GM18508 (cell line): ENCODE data around the gene WDFY4.

Experiments used
- ATAC-seq: cut with Tn5 transposase; IDR thresholded peaks from one replicate; pipeline ENCODE4 v1.9.1; 2021; ENCODE audit warnings: moderate number of reproducible peaks; ENCODE audit not compliant: insufficient read depth, unreplicated experiment

The WDFY4 gene

GRCh38 chr10:48951707-48952106 is 267.0 kb downstream of the WDFY4 start:
- ATAC-seq = no peak

DNA sequence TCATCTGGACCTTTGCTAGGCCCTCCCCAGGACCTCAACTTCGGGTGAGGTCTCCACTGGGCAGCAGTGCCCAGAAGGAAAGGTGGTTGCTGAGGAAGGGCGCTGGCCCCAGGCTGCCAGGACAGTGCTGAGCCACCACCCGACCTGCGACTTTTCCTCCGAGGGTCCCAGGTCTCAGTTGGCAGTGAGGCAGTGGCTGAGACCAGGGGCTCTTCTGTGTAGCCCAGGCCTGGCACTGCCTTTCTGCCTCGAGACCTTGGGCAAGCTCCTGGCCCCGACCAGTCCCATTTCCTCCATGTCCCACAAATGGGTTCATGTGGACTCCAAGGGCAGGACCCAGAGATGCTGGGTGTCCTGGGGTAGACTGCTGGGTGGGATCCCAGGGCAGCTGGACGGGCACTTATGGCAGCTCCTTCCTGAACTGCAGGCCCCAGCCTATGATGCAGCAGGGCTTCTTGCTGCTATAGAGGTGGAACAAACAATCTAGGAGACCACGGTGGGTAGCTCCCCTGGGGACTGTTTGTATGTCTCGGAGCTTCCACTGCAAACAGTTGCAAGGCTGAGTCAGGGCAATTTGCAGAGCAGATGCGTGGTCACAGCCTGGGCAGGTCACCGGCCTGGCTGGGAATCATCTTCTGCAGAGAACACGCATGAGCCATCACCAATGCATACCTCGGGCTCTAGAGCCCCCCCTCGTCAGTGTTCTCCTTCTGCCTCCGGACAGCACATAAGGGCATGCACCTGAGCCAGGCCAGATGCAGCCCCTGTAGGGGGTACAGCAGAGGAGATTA is 272.9 kb downstream of the WDFY4 start:
- ATAC-seq = no peak

DNA sequence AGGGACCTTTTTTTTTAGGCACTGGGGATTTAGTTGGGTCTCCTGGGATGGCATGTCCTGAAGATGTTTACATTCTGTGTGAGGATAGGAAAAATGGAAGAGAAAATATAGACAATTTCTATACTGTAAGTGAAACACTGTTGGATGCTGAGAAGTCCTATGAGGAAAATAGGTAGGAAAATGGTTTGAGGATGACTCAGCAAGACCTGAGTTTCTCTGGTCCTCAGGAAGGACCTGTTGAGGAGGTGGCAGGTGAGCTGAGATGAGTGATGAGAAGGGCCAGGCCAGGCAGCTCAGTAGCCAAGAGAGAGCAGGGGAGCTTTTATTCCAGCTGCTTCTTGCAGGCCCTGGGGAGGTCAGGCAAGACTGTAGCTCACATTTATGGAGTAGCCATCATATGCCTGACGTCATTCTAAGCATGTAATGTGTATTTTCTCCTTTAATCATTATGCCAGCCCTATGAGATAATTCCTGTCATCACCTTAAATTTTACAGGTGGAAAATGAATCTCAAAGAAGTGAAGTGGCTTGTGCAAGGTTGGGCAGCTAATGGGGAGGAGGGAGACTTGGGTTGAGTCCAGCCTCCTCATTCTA is 274.0 kb downstream of the WDFY4 start:
- ATAC-seq = no peak

GRCh38 chr10:48964038-48964437 is 279.4 kb downstream of the WDFY4 start:
- ATAC-seq = no peak

DNA sequence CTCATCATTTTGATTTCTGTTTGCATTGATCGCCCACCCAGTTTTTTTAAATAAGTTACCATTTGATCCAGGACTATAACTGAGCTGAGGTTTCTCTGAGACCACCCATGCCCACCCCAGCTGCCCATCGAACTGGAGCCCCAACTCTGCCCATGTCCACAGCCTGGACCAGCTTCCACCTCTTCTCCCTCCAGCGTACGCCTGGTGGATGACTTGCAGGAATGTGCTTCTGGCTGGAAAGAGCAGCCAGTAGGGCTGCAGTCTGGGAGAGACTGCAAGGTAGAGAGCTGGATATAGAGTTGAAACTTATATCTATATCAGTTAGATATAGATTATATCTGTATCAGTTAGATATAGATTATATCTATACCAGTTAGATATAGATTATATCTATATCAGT is 280.8 kb downstream of the WDFY4 start:
- no peak for ATAC-seq

- no peak for ATAC-seq
These were observed 283.4 kb downstream of the WDFY4 start for GRCh38 chr10:48968036-48968435.

- no peak for ATAC-seq
These were observed 285.4 kb downstream of the WDFY4 start for GRCh38 chr10:48970046-48970445.

- ATAC-seq = no peak
These were observed 286.0 kb downstream of the WDFY4 start for GRCh38 chr10:48970654-48971053.

DNA sequence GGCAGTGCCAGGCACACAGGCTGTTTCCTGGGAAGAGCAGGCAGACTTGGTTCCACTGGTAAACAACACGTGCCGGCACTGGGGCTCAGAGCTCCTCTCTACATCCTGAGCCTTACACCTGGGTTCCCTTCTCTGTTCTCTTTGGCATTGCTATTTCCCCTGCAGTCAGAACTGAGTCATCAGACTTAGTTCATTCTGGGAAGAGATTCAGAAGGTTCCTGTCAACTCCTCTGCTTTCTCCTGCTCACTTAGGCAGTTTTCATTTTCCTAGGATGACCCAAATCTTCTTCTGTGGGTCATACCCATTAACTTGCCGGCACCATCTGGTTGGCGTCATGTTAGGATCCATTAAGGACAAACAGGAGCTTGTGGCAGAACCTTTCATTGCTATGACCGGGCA is 288.4 kb downstream of the WDFY4 start:
- ATAC-seq = no peak

DNA sequence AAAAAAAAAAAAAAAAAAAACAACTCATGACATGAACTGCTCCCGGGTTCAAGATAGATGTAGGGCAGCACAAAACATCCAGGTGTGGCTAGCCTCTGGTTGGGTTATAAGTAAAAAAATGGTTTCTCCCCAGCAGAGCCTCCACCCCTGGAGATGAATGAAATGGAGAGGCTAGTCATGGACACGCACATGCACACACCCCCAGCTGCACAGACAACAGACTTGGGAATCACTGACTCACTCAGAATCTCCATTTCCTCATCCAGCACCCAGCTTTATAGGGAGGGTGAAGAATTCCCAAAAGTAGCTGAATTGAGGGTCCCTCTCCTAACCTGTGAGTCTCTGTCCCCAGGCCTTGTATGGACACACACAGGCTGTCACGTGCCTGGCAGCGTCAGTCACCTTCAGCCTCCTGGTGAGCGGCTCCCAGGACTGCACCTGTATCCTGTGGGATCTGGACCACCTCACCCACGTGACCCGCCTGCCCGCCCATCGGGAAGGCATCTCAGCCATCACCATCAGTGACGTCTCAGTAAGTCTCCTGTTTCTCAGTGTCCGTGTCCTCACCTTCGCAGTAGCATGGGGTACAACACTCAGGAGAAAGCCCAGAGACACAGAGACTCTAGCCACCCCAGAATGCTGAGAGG is 290.0 kb downstream of the WDFY4 start:
- ATAC-seq = no peak

GRCh38 chr10:48976196-48976595 is 291.5 kb downstream of the WDFY4 start:
- no peak for ATAC-seq

- no peak for ATAC-seq
These were observed 293.6 kb downstream of the WDFY4 start for GRCh38 chr10:48978318-48978717.

GRCh38 chr10:48981310-48981907 is 296.7 kb downstream of the WDFY4 start:
- ATAC-seq = no peak

GRCh38 chr10:48982584-48982983 is 297.9 kb downstream of the WDFY4 start:
- no peak for ATAC-seq

DNA sequence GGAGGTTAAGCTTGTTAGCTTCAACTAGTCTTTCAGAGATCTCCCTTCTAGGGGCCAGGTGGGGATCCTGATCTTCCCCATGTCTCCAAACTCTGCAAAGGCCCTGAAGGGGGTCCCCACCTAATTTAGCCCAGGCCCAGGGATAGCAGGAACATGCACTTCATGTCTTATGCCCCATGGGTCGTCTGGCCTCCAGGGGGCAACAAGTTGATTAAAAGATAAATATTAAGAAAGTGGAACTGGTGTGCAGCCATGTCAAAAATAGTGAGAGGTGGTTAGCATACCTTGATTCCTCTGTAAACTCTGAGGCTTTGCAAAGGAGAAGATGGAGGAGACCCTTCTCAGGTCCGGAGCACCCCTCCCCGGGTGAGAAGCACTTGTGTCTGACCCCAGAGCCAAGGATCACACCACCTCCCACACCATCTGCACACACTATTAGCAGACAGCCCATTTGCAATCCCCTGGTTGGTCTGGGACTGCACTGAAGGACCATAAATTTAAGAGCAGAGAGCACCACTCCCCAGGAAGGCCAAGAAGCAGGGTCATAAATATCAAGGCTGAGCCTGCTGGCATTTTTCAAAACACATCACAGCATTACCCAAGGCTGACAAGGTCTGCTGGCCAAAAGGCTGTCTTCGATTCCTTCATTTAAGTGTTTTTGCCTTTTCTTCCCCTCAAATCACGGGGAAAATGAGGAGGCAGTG is 299.1 kb downstream of the WDFY4 start:
- no peak for ATAC-seq

GRCh38 chr10:48985621-48986158 is 301.0 kb downstream of the WDFY4 start:
- no peak for ATAC-seq

DNA sequence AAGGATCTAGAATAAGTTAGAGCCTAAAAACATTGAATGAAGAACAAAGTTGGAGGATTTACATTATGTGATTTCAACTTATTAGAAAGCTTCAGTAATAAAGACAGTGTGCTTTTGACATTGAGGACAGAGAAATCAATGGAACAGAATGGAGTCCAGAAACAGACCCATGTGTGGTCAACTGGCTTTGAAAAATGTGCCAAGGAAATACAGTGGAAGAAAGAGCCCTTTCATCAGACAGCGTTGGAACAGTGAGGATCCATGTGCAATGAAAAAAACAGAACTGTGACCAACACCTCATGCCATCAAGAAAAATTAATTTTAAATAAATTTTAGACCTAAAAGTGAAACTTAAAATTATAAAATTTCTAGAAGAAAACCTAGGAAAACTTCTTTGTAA is 305.6 kb downstream of the WDFY4 start:
- ATAC-seq = no peak

- no peak for ATAC-seq
These were observed 309.0 kb downstream of the WDFY4 start for GRCh38 chr10:48993627-48994026.

DNA sequence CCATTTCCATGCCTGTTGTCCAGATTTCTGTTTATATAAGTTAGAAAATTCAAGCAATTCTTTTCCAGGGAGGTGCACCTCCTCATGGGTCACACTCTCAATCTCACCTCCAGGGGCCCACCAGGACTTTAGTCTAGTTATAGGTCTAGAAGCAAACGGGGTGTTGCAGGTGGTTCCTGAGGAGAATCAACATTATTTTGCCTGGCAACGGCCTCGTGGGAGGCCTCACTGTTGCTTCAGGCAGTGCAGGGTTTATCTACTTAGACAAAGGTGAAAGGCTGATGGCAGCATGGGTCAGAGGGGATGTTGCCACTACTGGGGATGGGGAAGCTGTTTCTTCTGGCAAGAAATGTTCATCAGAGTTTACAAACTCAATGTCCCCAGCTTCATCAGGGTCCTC is 311.7 kb downstream of the WDFY4 start:
- ATAC-seq = no peak

GRCh38 chr10:48999346-48999745 is 314.7 kb downstream of the WDFY4 start:
- ATAC-seq = no peak
